Pulmonary artery endothelial cell (primary cell): ENCODE data around the gene GEMIN7. TPM values are rescaled to one million over a fixed set of nuclear protein-coding genes. Genes with fewer than 3 reads are reported as not detected.
A peak's percentile ranks its signal among the peaks of the same experiment; 100 is the strongest.

ENCODE experiments used
- DNase-seq: peaks from one replicate; pipeline ENCODE4 v3.0.0-alpha.2; 2011; ENCODE audit warnings: low read depth, low spot score
- total RNA-seq: library from RNA; depleted of rRNA; stranded (reverse); fragments of >200 nt; gene quantifications from 2 replicates; pipeline ENCODE4 v1.2.3, GENCODE V29; 2014

The GEMIN7 gene
- total RNA-seq, 1 donor from 2014 or later: 26.3 TPM

GRCh38 chr19:45086480-45086879, 7.4 kb downstream of the GEMIN7 start:
- DNase-seq: no peak

GRCh38 chr19:45087531-45087930, 8.5 kb downstream of the GEMIN7 start:
- DNase-seq: no peak

GRCh38 chr19:45090034-45090433, 11.0 kb downstream of the GEMIN7 start:
- no peak for DNase-seq

- DNase-seq: no peak
These were observed 11.5 kb downstream of the GEMIN7 start for GRCh38 chr19:45090606-45091005.

- DNase-seq: peak; percentile 97
These were observed 12.2 kb downstream of the GEMIN7 start for GRCh38 chr19:45091031-45091923.

- DNase-seq: peak; percentile 91
These were observed 14.0 kb downstream of the GEMIN7 start, which contains the start of gene PPP1R37 for GRCh38 chr19:45092747-45093678. TSS of gene PPP1R37 (plus strand) at chr19:45093179. CDS start at chr19:45093326, 147 bp downstream.

- DNase-seq: no peak
These were observed 15.1 kb downstream of the GEMIN7 start for GRCh38 chr19:45094137-45094536.

GRCh38 chr19:45094707-45095106, 15.6 kb downstream of the GEMIN7 start:
- no peak for DNase-seq

GRCh38 chr19:45095496-45096413, 16.7 kb downstream of the GEMIN7 start:
- no peak for DNase-seq

- no peak for DNase-seq
These were observed 17.6 kb downstream of the GEMIN7 start for GRCh38 chr19:45096700-45097099.

GRCh38 chr19:45097450-45097775, 18.4 kb downstream of the GEMIN7 start:
- DNase-seq: no peak

- DNase-seq: peak; percentile 75
These were observed 18.9 kb downstream of the GEMIN7 start for GRCh38 chr19:45097776-45098520.

- DNase-seq: peak; percentile 32
These were observed 19.7 kb downstream of the GEMIN7 start for GRCh38 chr19:45098521-45099466.

- no peak for DNase-seq
These were observed 20.6 kb downstream of the GEMIN7 start for GRCh38 chr19:45099467-45100191.

- DNase-seq: no peak
These were observed 21.1 kb downstream of the GEMIN7 start for GRCh38 chr19:45100201-45100600.

GRCh38 chr19:45100846-45101252, 21.8 kb downstream of the GEMIN7 start:
- DNase-seq: no peak

GRCh38 chr19:45101806-45102205, 22.7 kb downstream of the GEMIN7 start:
- DNase-seq: no peak

GRCh38 chr19:45102481-45102880, 23.4 kb downstream of the GEMIN7 start:
- no peak for DNase-seq

GRCh38 chr19:45103156-45103507, 24.1 kb downstream of the GEMIN7 start:
- DNase-seq: no peak
